Esophagus muscularis mucosa (tissue), 4 donors: ENCODE results near the gene NIPAL4. TPM values are rescaled to one million over a fixed set of nuclear protein-coding genes. Genes with fewer than 3 reads are reported as not detected.

ENCODE experiments used
- DNase-seq: peaks from one replicate; pipeline ENCODE4 v3.0.0-alpha.2; 2017; ENCODE audit errors: extremely low spot score
- H3K27ac ChIP-seq, 4 donors: fragments of 200-600 bp; sonication (generic); replicated peaks in 1 of 4; 1 replicate in 3 of 4; 2 replicates in 1 of 4; pipeline ENCODE4 v1.5.1; 2016 to 2019; ENCODE audit warnings: mild to moderate bottlenecking in 1 of 4
- H3K27me3 ChIP-seq, 4 donors: fragments of 200-600 bp; sonication (generic); one replicate each; pipeline versions ENCODE4 v1.5.1 to v1.6.0; 2016 to 2019
- H3K36me3 ChIP-seq, 4 donors: fragments of 200-600 bp; sonication (generic); one replicate each; pipeline ENCODE4 v1.5.1; 2016 to 2019
- H3K4me1 ChIP-seq, 4 donors: fragments of 200-600 bp; sonication (generic); one replicate each; pipeline ENCODE4 v1.5.1; 2016 to 2019
- H3K4me3 ChIP-seq, 4 donors: fragments of 200-600 bp; sonication (generic); 1 replicate in 2 of 4; 2 replicates in 2 of 4; pipeline ENCODE4 v1.5.1; 2016 to 2019; ENCODE audit warnings: mild to moderate bottlenecking in 4 of 4, moderate library complexity in 1 of 4
- H3K9me3 ChIP-seq, 4 donors: fragments of 200-600 bp; sonication (generic); 1 replicate in 3 of 4; 2 replicates in 1 of 4; pipeline ENCODE4 v1.5.1; 2016 to 2019
- EP300 ChIP-seq: sonication (generic); formaldehyde crosslinking; IDR thresholded peaks from one replicate; pipeline ENCODE4 v1.6.1; 2017; ENCODE audit warnings: antibody characterized with exemption
- POLR2A ChIP-seq: fragments of 450-650 bp; IDR thresholded peaks from one replicate; pipeline ENCODE4 v1.6.1; 2017; ENCODE audit warnings: antibody characterized with exemption, moderate library complexity, mild to moderate bottlenecking, low read depth
- POLR2AphosphoS5 ChIP-seq, 2 donors: sonication (generic); formaldehyde crosslinking; IDR thresholded peaks; one replicate each; pipeline ENCODE4 v1.6.1; 2017; ENCODE audit warnings: antibody characterized with exemption in 2 of 2
- WGBS: methylation state at CpG from one replicate; pipeline ENCODE4 v1.1.5; 2018; 5-methylcytosine and 5-hydroxymethylcytosine counted together
- intact Hi-C: fragments of 100-400 bp; cut with DNase I; formaldehyde crosslinking; loops from one replicate; pipeline ENCODE4 v1.15.1; 2023
- total RNA-seq, 4 donors: library from RNA; depleted of rRNA; stranded (reverse); fragments of >200 nt; gene quantifications; one replicate each; pipeline versions ENCODE4 v1.1.0 to v1.2.1, GENCODE V29; 2016
- TF ChIP-seq, protein P1 (sequence below), 3 experiments: fragments of 200-600 bp in 2 of 3; fragments of 450-650 bp in 1 of 3; sonication (generic) in 2 of 3; IDR thresholded peaks; one replicate each; pipeline ENCODE4 v1.5.1; 2017 to 2019; ENCODE audit warnings: antibody characterized with exemption in 3 of 3, mild to moderate bottlenecking in 2 of 3, moderate library complexity in 1 of 3

The NIPAL4 gene
- total RNA-seq, 4 donors from 2014 or later, result 1.6 to 4.2 (median 2.6) TPM

DNA sequence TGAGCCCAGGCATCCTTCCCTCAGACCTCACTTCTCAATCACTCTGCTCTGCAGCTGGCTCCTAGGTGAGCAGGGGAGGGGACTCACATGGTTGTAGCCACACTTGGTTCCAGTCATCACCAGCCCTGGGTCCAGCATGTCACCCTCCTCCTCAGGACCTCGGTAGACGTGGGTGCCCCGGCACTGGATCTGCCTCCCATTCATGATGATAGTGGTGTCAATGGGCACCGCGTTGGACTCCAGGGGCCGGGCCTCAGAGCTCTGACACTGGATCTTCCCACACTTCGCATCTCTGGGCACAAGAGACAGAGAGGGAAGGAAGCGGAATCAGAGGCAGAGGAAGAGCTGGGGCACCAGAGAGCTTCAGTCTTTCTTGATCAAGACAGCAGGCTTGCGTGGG, 32.9 kb downstream of the NIPAL4 start:
- Histone ChIP-seq H3K9me3 (no peaks in the 10 kb centered on the region), H3K4me1 (peaks cover 0 to 2% (median 0%) of the 10 kb centered on the region in 4 donors), H3K27me3 (no peaks in the 10 kb centered on the region), H3K4me3 (no peak overlapping the region), H3K36me3 (peaks cover 26 to 95% (median 66%) of the 10 kb centered on the region in 4 donors), H3K27ac (no peak overlapping the region)
- no peak for DNase-seq
- intact Hi-C loops, result no loop called here
- 97% methylated on average over 6 of the region's 9 CpGs for WGBS
- TF ChIP-seq POLR2AphosphoS5 (IDR thresholded peaks at IDR 0.05), result no peak
- no peak for TF ChIP-seq EP300
- TF ChIP-seq, protein P1, sequence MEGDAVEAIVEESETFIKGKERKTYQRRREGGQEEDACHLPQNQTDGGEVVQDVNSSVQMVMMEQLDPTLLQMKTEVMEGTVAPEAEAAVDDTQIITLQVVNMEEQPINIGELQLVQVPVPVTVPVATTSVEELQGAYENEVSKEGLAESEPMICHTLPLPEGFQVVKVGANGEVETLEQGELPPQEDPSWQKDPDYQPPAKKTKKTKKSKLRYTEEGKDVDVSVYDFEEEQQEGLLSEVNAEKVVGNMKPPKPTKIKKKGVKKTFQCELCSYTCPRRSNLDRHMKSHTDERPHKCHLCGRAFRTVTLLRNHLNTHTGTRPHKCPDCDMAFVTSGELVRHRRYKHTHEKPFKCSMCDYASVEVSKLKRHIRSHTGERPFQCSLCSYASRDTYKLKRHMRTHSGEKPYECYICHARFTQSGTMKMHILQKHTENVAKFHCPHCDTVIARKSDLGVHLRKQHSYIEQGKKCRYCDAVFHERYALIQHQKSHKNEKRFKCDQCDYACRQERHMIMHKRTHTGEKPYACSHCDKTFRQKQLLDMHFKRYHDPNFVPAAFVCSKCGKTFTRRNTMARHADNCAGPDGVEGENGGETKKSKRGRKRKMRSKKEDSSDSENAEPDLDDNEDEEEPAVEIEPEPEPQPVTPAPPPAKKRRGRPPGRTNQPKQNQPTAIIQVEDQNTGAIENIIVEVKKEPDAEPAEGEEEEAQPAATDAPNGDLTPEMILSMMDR (IDR thresholded peaks at IDR 0.05), result no peak
- TF ChIP-seq POLR2A, result no peak

DNA sequence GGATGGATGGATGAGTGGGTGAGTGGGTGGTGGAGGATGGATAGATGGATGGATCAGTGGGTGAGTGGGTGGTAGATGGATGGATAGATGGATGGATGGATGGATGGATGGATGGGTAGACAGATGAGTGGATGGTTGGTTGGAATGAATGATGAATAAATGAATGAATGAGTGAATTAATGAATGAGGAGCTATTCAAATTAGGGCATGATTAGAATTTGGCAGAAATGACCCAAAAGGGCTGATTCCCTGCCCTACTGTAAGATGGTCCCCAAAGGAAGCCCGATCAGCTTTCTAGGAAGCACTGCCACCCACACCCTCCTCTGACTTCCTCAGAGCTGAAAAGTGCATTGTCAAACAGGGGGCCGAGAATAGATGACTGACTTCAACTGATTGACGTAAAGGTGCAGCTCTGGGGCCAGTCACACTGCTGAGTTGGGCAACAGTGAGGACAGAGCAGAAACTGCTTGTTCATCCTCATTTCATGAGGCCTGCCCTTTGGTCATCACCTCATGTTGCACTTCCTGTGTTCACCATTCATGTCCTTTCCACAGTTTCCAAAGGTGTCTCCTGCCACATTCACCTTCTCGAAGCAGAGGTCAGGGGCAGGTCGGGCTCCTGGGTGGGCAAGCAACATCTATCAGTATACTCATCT, 34.3 kb downstream of the NIPAL4 start:
- WGBS, result 57% methylated on average over 5 of the region's 5 CpGs

DNA sequence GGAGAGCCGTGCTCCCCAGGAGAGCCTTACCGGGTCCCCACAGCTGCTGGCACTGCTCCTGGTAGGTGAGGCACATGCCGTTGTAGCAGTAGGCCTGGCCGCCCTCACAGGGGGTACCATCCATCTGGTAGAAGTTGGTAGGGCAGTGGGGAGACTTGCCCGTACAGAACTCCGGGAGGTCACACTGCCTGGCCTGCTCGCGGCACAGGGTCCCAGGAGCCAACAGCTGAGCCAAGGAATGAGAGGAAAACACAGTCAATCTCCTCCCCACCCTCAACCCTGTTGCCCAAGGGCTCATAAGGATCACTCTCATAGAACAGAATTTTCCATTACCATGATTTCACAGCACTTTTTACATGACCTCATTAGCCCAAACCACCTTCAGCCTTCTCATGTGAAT, 36.9 kb downstream of the NIPAL4 start:
- WGBS, result 89% methylated on average over 7 of the region's 8 CpGs
- no peak for DNase-seq
- intact Hi-C loops, result no loop called here
- Histone ChIP-seq H3K4me3 (no peak overlapping the region), H3K36me3 (peaks cover 7 to 84% (median 54%) of the 10 kb centered on the region in 4 donors), H3K27me3 (no peaks in the 10 kb centered on the region), H3K4me1 (peaks cover 0 to 7% (median 0%) of the 10 kb centered on the region in 4 donors), H3K27ac (no peak overlapping the region), H3K9me3 (no peaks in the 10 kb centered on the region)
- no peak for TF ChIP-seq POLR2A
- TF ChIP-seq EP300, result no peak
- TF ChIP-seq, protein P1 (IDR thresholded peaks at IDR 0.05), result no peak
- no peak for TF ChIP-seq POLR2AphosphoS5 (IDR thresholded peaks at IDR 0.05)

More for the DNA sequence above, 34.3 kb downstream of the NIPAL4 start:
- peaks cover 0 to 7% (median 0%) of the 10 kb centered on the region in 4 donors for H3K4me1 ChIP-seq
- H3K27me3 ChIP-seq, result no peaks in the 10 kb centered on the region
- peaks cover 22 to 90% (median 56%) of the 10 kb centered on the region in 4 donors for H3K36me3 ChIP-seq
- H3K4me3 ChIP-seq, result no peak overlapping the region
- no peak for DNase-seq
- TF ChIP-seq, protein P1 (IDR thresholded peaks at IDR 0.05), result no peak
- no peak for TF ChIP-seq POLR2AphosphoS5 (IDR thresholded peaks at IDR 0.05)
- no peak for TF ChIP-seq POLR2A
- TF ChIP-seq EP300, result no peak
- no peak overlapping the region for H3K27ac ChIP-seq
- no peaks in the 10 kb centered on the region for H3K9me3 ChIP-seq
- intact Hi-C loops, result no loop called here

DNA sequence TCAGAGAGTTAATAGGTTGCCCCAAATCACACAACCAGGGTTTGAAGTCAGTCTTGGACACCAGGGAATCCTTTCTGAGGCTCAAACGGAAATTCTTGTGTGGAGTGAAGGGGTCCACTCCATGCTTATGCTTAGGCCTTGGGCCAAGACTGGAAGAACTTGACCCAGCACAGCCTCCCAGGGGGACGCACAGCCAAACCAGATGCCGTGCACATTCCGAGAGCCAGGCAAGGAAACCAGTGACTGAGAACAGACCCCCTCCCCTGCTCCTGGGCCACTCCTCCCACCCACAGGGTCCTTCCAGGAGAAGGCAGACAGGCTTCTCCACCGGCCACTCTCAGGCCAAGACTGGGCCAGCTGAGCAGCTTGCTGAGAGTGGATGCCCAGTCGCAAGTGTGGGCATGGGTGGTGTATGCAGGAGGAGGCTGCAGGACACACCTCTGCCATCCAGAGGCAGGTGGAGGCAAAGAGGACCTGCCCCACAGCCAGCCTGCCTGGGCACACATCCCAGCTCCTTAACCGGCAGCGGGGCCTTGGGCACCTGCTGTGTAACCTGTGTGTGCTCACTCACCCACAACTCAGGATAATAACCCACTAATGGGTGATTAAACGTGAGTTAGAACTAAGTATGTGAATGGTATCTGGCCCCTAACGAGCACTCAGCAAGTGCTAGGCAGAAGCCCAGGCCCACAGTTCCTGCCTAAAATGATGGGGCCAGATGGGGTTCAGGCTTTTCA, 38.0 kb downstream of the NIPAL4 start:
- DNase-seq, result no peak
- Histone ChIP-seq H3K9me3 (no peaks in the 10 kb centered on the region), H3K36me3 (peaks cover under 1 to 84% (median 57%) of the 10 kb centered on the region in 4 donors), H3K27me3 (no peaks in the 10 kb centered on the region), H3K27ac (no peak overlapping the region), H3K4me3 (no peak overlapping the region), H3K4me1 (peaks cover 0 to 7% (median 0%) of the 10 kb centered on the region in 4 donors)
- WGBS, result 78% methylated on average over 3 of the region's 10 CpGs
- TF ChIP-seq POLR2AphosphoS5 (IDR thresholded peaks at IDR 0.05), result no peak
- TF ChIP-seq EP300, result no peak
- TF ChIP-seq POLR2A, result no peak
- TF ChIP-seq, protein P1 (IDR thresholded peaks at IDR 0.05), result no peak
- intact Hi-C loops, result no loop called here
